ENCODE data around the gene TADA3. TPM values are rescaled to one million over a fixed set of nuclear protein-coding genes. Genes with fewer than 3 reads are reported as not detected.

TADA3 gene
- total RNA-seq, 2 donors from 2014 or later, result 37.4 to 37.6 TPM

DNA sequence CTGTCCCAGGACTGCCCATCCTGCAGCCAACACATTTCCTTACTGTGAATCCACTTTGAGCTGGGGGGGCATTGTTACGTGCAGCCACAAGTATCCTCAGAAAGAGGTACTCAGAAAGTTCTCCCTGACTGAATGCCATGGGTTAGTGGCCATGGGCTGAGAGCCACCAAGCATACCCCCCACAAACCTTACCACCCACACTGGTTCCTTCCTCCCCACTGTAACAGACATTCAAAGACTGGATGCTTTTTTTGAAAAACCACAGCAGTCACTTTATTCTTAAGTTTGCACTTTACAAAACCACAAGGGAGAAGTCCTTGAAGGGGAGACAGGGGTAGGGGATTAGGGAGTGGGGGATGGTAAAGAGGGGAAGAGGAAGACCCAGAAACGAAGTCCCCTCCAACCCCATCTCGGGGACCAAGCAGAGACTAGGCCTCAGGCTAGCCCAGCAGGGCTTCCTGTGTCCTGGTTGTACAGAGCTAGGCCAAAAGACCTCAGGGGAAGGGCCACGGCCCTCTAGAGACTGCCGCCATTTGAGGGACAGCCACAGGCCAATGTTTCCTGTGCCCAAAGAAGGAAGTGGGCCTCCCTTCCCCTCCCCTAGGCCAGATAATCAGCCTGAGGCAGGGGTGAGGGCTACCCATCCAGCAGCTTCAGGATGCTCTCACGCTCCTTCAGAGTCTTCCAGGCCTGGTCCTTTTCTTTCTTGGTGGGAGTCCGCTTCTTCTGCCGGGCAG, 12.4 kb downstream of the TADA3 start:
- DNase-seq (peak in 1 of 4 donors; percentile 44), ATAC-seq (no peak)
- Histone ChIP-seq H3K4me1 (no peaks in the 10 kb centered on the region), H3K9me3 (no peaks in the 10 kb centered on the region), H3K27me3 (no peaks in the 10 kb centered on the region), H3K27ac (peak overlapping the region in 1 of 4 donors; percentile 61), H3K36me3 (replicated peaks in 1 of 2; ENCODE audit: insufficient read depth in 1 of 2, low read depth in 2 of 2) (peaks cover 4% of the 10 kb centered on the region in 2 donors), H3K4me3 (no peak overlapping the region)
- TF ChIP-seq POLR2A (IDR thresholded peaks at IDR 0.05), result no peak
- TF ChIP-seq, protein P1, sequence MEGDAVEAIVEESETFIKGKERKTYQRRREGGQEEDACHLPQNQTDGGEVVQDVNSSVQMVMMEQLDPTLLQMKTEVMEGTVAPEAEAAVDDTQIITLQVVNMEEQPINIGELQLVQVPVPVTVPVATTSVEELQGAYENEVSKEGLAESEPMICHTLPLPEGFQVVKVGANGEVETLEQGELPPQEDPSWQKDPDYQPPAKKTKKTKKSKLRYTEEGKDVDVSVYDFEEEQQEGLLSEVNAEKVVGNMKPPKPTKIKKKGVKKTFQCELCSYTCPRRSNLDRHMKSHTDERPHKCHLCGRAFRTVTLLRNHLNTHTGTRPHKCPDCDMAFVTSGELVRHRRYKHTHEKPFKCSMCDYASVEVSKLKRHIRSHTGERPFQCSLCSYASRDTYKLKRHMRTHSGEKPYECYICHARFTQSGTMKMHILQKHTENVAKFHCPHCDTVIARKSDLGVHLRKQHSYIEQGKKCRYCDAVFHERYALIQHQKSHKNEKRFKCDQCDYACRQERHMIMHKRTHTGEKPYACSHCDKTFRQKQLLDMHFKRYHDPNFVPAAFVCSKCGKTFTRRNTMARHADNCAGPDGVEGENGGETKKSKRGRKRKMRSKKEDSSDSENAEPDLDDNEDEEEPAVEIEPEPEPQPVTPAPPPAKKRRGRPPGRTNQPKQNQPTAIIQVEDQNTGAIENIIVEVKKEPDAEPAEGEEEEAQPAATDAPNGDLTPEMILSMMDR (IDR thresholded peaks at IDR 0.05), result no peak
- intact Hi-C loops (cut with DNase I), result no loop called here
- WGBS, 2 donors, result 71 to 73% methylated on average over 5 to 8 of the region's 8 CpGs

- DNase-seq, result no peak
- H3K4me3 ChIP-seq, result no peak overlapping the region
- no peaks in the 10 kb centered on the region for H3K27me3 ChIP-seq
- no peaks in the 10 kb centered on the region for H3K9me3 ChIP-seq
- intact Hi-C loops (cut with DNase I), result no loop called here
- ATAC-seq, result no peak
- no peaks in the 10 kb centered on the region for H3K4me1 ChIP-seq
- H3K36me3 ChIP-seq (replicated peaks in 1 of 2; ENCODE audit: insufficient read depth in 1 of 2, low read depth in 2 of 2), result peaks cover 3 to 4% of the 10 kb centered on the region in 2 donors
- no peak overlapping the region for H3K27ac ChIP-seq
- WGBS, 2 donors, result 75 to 83% methylated on average over 2 to 6 of the region's 6 CpGs
- TF ChIP-seq POLR2A (IDR thresholded peaks at IDR 0.05), result no peak
- TF ChIP-seq, protein P1 (IDR thresholded peaks at IDR 0.05), result no peak
Observed at GRCh38 chr3:9779075-9779593, 13.1 kb downstream of the TADA3 start.

- peaks cover 0 to 3% of the 10 kb centered on the region in 2 donors for H3K36me3 ChIP-seq (replicated peaks in 1 of 2; ENCODE audit: insufficient read depth in 1 of 2, low read depth in 2 of 2)
- WGBS, 2 donors, result 63 to 80% methylated on average over 5 of the region's 5 CpGs
- intact Hi-C loops (cut with DNase I), result no loop called here
- no peak for ATAC-seq
- no peak overlapping the region for H3K27ac ChIP-seq
- H3K27me3 ChIP-seq, result no peaks in the 10 kb centered on the region
- no peaks in the 10 kb centered on the region for H3K9me3 ChIP-seq
- H3K4me3 ChIP-seq, result no peak overlapping the region
- TF ChIP-seq, protein P1 (IDR thresholded peaks at IDR 0.05), result no peak
- TF ChIP-seq POLR2A (IDR thresholded peaks at IDR 0.05), result no peak
- DNase-seq, result no peak
- no peaks in the 10 kb centered on the region for H3K4me1 ChIP-seq
Observed at GRCh38 chr3:9778143-9779074, 13.9 kb downstream of the TADA3 start.

GRCh38 chr3:9777694-9778021, 14.6 kb downstream of the TADA3 start:
- no peaks in the 10 kb centered on the region for H3K9me3 ChIP-seq
- no peak overlapping the region for H3K27ac ChIP-seq
- no peaks in the 10 kb centered on the region for H3K4me1 ChIP-seq
- no peak for TF ChIP-seq POLR2A (IDR thresholded peaks at IDR 0.05)
- TF ChIP-seq, protein P1 (IDR thresholded peaks at IDR 0.05), result no peak
- ATAC-seq (no peak), DNase-seq (no peak)
- H3K36me3 ChIP-seq (replicated peaks in 1 of 2; ENCODE audit: insufficient read depth in 1 of 2, low read depth in 2 of 2), result peaks cover 0 to 3% of the 10 kb centered on the region in 2 donors
- no peak overlapping the region for H3K4me3 ChIP-seq
- H3K27me3 ChIP-seq, result no peaks in the 10 kb centered on the region
- WGBS, 2 donors, result 59 to 69% methylated on average over 1 of the region's 1 CpG
- intact Hi-C loops (cut with DNase I), result no loop called here
